Head of caudate nucleus (tissue), 42 donors: ENCODE measurements around the gene ITGB3.
A peak's percentile ranks its signal among the peaks of the same experiment; 100 is the strongest.

Experiments used
- DNase-seq, 42 donors: peaks; one replicate each; pipeline versions ENCODE4 v3.0.0 to v3.0.0-alpha.2; 2020 to 2021; ENCODE audit warnings: mixed read lengths in 7 of 42
- intact Hi-C: fragments of 100-400 bp; cut with DNase I; formaldehyde crosslinking; loops from one replicate; pipeline ENCODE4 v1.15.0; 2022

ITGB3 gene

GRCh38 chr17:47288531-47289116 is 35.0 kb downstream of the ITGB3 start:
- intact Hi-C loops = no loop called here
- no peak for DNase-seq

- intact Hi-C loops = no loop called here
- no peak for DNase-seq
These were observed 35.7 kb downstream of the ITGB3 start for GRCh38 chr17:47289302-47289701.

- intact Hi-C loops = no loop called here
- no peak for DNase-seq
These were observed 37.2 kb downstream of the ITGB3 start for GRCh38 chr17:47290870-47291241.

- DNase-seq = no peak
- intact Hi-C loops = no loop called here
These were observed 37.7 kb downstream of the ITGB3 start for GRCh38 chr17:47291242-47291873.

GRCh38 chr17:47292206-47292605 is 38.6 kb downstream of the ITGB3 start:
- DNase-seq = no peak

GRCh38 chr17:47295037-47295873 is 41.6 kb downstream of the ITGB3 start:
- intact Hi-C loops = no loop called here
- peak; percentile 27 to 84 (median 64) for DNase-seq

More at GRCh38 chr17:47292206-47292605, 38.6 kb downstream of the ITGB3 start:
- intact Hi-C loops = no loop called here

- intact Hi-C loops = no loop called here
- DNase-seq = peak in 1 of 42 donors; percentile 8
These were observed 42.2 kb downstream of the ITGB3 start for GRCh38 chr17:47295874-47296255.

GRCh38 chr17:47297661-47298400 is 44.2 kb downstream of the ITGB3 start:
- DNase-seq = no peak
- intact Hi-C loops = no loop called here

- no peak for DNase-seq
- intact Hi-C loops = no loop called here
These were observed 45.1 kb downstream of the ITGB3 start for GRCh38 chr17:47298712-47299111.

GRCh38 chr17:47299239-47299910 is 45.7 kb downstream of the ITGB3 start:
- DNase-seq = no peak
- intact Hi-C loops = no loop called here

GRCh38 chr17:47300718-47301117 is 47.1 kb downstream of the ITGB3 start:
- DNase-seq = no peak
- intact Hi-C loops = no loop called here

GRCh38 chr17:47301161-47301560 is 47.5 kb downstream of the ITGB3 start:
- intact Hi-C loops = no loop called here
- no peak for DNase-seq

GRCh38 chr17:47301831-47302230 is 48.2 kb downstream of the ITGB3 start:
- no peak for DNase-seq
- intact Hi-C loops = no loop called here

- DNase-seq = no peak
- intact Hi-C loops = no loop called here
These were observed 50.6 kb downstream of the ITGB3 start for GRCh38 chr17:47304186-47304585.

- intact Hi-C loops = no loop called here
- DNase-seq = no peak
These were observed 51.8 kb downstream of the ITGB3 start for GRCh38 chr17:47305302-47305923.

GRCh38 chr17:47310186-47310733 is 56.6 kb downstream of the ITGB3 start:
- intact Hi-C loops = no loop called here
- DNase-seq = no peak

GRCh38 chr17:47311420-47311819 is 57.8 kb downstream of the ITGB3 start:
- DNase-seq = no peak
- intact Hi-C loops = no loop called here
